NCI-H146 (cell line): ENCODE results near the gene MTHFD1.

Source experiments
- DNase-seq: peaks from one replicate; lab custom pipeline; 2025; lab: John Stamatoyannopoulos, UW

The MTHFD1 gene

DNA sequence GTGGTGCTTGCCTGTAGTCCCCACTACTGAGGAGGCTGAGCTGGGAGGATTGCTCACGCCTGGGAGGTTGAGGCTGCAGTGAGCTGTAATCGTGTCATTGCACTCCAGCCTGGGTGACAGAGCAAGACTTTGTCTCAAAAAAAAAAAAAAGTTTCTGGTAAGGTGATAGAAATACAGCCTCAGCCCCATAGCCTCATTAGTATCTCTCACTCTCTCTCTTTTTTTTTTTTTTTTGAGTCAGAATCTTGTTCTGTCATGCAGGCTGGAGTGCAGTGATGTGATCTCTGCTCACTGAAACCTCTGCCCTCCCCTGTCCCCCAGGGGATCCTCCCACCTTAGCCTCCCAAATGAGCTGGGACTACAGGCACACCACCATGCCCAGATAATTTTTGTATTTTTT lies 19.2 kb downstream of the MTHFD1 start:
- no peak for DNase-seq

DNA sequence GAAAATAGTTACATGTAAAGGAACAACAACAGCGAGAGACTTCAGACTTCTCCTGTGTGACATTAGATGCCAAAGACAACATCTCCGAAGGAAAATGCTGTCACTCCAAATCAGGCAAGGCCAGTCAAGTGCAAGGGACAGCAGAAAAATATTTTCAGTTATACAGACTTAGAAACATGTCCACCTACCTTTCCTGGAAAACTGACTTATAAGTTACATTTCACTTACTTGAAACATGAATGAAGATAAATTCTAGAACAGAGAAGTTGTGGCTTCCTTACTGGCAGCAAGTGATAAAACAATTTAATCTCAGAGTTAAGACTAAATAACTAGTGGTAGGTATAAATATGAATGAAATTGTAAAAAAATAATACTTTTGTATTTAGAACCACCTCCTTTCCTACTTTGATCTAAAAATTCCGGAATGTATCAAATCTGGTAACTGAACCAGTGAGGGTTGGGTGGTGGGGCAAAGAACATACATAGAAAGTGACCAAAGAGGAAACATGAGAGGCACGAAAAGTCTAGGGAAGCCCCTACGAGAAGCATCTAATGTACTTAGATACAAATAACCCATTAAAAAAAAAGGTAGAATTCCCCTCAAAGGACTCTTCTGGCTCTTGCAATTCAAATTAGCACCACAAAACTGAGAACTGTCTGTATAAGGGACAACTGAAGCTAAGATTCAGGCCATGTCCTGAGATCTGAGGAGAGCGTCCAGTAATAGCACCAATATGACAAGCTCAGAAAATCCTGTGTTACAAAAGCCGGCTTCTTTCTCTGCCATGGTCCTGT lies 21.2 kb downstream of the MTHFD1 start:
- no peak for DNase-seq

DNA sequence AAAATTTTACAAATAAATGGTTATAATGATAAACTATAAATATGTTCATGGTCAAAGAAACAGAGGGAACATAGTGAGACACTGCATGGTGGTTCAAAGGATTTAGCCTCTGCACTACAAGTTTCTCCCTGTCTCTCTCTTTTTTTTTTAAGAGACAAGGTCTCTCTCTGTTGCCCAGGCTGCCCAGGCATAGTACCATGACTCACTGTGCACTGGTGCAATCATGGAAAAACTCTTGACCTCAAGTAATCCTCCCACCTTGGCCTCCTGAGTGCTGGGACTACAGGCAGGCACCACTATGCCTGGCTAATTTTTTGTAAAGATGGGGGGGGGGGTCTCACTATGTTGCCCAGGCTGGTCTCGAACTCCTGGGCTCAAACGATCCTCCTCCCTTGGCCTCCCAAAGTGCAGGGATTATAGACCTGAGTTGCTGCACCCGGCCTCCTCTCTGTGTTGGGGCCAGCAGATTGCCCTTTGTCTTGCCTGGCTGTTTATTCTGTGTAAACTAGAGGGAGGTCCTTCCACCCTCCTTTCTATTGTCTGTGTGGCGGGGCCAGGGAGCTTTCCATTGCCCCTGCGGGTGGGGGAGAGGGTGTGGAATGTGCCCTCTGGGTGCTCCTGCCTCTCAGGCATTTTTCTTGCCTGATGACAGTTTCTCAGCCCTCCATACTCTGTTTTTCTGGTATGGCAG lies 22.1 kb downstream of the MTHFD1 start:
- DNase-seq: peak; percentile 50

DNA sequence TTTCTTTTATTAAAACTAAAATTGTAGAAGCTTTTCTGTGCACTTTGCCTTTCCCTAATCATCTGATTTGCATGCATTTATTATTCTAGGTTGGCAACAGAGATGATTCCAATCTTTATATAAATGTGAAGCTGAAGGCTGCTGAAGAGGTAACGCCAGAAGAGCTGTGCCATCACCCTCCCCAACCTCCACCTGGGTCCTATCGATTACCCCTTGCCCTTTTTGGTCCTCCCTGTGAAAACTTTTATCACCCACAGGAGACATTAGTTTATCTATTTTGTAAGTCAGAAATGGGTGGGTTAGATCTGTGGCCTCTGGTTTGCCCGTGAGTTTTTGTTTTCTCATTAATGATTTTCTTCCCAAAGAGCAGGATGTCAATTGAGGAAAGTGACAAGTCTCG lies 22.8 kb downstream of the MTHFD1 start:
- no peak for DNase-seq

DNA sequence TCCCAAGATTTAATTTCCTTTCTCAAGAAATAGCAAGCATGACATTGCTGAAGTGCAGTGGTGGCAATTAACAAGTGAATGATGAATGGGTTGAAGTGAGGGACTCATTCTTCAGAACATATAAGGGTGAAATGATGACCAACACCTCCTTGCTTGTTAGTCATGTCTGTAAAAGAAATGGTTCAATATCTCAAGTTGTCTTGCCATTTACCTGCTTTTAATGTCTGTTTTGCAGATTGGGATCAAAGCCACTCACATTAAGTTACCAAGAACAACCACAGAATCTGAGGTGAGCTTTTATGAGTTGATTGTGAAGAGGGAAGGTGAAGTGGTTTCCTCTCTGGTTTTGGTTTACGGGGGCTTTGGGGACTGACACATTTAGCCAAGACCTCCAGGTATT lies 24.1 kb downstream of the MTHFD1 start:
- no peak for DNase-seq

DNA sequence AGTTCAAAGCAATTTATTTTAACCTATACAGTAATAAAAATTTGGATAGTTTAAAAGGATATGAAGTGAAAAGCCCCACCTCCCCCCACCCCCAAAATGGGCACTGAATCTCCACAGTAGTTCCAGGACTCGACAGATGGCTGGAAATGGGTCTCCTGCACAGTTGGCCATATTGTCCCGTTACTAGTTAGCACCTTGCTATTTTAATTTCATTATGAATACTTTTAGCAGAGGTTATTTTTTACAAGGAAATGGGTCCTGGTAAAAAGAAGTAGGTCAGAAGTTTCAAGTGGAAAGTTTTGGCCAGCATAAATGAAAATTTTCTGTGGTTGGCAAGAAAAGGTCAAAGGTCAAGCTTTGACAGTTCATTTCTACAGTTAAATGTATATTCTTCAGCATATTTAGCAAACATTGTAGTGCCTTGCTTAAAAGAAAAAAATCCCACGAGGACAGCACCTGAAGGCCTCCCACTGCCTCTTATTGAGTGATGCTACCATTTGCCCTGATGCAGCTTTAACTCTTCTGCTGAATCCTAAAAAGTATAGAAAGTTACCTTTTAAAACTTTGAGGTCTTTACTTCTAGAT lies 28.3 kb downstream of the MTHFD1 start:
- DNase-seq: no peak

DNA sequence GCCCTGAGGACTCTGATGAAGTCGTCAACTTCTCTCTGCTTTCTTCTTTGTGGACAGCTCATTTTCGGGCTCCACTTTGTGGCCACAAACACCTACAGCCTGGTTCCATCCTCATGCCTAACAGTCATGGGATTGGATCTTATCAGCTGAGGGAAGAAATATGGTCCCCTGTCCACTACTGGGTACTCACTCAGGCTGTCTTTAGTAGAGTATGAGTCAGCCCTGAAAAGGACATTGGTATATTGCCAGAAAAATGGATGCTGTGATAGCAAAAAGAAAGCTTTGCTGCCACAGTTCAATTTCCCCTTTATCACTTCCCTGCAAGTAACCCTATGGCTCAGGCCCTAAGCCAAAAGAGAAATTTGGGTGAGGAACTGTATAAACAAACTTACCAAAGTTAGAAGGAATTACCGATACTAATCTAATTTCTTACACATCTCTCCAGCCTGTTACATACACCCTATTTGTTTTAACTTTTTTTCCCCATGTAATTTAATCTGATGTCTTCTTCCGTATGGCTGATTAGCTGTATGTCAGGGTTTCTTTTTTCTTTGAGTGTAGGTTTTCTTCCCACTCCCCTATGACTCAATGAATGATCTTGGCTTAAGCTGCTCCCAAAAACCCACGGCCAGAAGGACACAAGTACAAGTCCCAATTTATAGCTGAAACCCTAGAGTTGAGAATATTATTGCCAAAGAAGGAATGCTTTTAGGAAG lies 29.1 kb downstream of the MTHFD1 start:
- DNase-seq: no peak

DNA sequence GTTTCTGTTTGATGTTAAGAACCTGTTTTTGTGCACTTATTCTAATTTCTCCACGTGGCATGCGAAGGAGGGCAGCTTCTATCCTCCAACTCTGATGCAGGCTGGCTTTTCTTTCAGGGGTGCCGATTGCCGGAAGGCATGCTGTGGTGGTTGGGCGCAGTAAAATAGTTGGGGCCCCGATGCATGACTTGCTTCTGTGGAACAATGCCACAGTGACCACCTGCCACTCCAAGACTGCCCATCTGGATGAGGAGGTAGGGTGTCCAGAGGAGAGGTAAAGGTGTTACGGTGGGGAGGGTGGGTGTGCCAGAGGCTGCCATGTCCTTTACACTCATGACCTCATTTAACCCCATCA lies 29.6 kb downstream of the MTHFD1 start:
- DNase-seq: no peak

DNA sequence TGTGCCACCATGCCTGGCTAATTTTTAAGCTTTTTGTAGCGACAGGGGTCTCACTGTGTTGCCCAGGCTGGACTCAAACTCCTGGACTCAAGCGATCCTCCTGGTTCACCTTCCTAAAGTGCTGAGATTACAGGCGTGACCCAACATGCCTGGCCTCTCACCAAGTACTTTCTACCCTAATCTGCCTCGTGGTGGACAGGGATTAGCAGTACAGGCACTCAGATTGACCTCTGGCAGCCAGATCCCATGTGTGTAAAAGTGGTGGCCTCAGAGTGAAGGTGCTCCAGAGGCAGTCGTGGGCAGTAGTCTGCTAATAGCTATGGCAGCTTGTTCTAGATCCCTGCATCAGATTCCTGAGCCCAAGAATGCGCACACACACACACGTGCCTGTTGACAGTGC lies 30.9 kb downstream of the MTHFD1 start:
- no peak for DNase-seq

DNA sequence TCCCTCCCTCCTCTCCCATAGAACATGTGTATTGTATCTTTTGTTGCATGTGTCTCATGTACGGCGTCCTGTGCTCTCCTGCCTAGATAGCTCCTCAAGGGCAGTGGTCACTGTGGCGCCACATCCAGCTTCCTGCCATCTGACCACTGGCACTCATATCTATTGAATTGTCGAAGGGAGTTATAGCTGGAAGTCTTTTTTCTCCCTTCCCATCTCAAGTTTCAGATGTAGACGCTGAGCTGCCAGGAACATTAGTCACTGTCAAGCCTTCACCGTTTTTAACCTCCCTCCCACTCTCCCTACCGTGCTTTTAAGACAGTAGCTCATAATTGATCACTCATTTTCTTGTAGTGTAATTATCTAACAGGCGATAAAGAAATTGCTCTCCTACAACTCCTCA lies 33.0 kb downstream of the MTHFD1 start:
- DNase-seq: no peak

DNA sequence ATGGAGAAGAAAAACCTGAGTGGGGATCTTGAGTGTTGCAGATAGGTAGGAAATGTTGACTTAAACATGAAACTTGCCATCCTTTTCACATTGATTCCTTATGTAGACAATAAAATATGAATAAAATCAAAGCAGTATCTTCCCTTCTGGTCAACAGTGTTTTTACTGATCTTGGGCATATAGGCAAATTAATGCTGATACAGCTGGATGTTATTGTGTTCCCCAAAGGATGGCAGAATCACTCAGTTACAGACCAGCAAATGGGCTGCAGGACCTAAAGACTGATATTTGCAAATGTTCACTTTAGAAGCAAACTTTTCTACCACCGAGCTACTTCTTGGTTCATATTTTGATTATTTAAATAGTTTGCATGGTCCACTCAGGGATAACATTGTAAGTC lies 33.9 kb downstream of the MTHFD1 start:
- no peak for DNase-seq

DNA sequence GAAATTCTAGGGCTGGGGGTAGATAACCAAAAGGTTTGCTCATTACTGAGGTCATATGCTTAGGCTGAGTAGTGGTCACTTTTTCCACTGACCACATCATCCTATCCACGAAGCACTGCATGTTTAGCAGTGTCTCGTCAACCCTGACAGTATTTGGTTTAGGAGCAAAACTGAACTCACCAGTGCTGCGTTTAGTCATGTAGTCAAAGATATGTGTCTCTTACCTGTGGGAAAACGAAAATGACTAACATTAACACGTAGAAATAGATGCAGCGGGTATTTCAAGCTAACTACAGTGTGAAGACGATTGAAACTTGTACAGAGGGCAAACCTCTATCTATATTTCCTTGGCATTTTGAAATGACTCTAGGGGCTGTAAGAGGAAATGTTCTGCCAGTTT lies 34.6 kb downstream of the MTHFD1 start:
- DNase-seq: no peak

DNA sequence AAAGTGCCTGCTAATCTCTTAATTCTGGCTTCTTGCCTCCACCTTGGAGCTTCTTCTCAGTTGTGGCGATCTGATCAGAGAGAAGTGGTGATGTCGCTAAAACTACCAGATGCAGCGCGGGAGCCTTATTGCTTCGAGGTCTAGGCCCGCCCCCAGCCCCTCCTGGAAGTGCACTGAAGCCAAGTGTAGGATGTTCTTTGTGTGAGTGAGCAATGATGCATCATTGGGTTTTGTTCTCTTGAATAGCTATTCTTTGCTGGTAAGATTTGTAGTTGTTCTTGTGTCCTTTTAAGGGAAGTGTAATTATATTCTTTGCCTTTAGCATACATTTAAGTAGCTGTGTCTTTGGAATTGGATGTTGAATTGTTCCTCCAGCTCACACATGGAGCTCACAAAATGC lies 35.8 kb downstream of the MTHFD1 start:
- DNase-seq: no peak

DNA sequence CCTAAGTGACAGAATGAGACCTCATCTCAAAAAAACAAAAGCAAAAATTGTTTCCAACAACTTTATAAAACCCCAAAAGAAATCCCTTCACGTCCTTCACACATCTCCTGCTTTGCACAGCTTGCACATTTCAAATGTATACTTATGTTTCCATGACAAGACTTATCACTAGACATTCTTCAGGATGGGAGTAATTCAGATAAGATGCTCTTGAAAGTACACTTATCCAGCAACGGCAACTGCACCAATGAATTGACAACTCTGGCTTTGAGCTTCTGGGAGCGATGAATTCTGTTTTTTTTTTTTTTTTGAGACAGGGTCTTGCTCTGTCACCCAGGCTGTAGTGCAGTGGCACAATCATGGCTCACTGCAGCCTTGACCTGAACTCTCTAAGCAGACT lies 46.4 kb downstream of the MTHFD1 start:
- no peak for DNase-seq

DNA sequence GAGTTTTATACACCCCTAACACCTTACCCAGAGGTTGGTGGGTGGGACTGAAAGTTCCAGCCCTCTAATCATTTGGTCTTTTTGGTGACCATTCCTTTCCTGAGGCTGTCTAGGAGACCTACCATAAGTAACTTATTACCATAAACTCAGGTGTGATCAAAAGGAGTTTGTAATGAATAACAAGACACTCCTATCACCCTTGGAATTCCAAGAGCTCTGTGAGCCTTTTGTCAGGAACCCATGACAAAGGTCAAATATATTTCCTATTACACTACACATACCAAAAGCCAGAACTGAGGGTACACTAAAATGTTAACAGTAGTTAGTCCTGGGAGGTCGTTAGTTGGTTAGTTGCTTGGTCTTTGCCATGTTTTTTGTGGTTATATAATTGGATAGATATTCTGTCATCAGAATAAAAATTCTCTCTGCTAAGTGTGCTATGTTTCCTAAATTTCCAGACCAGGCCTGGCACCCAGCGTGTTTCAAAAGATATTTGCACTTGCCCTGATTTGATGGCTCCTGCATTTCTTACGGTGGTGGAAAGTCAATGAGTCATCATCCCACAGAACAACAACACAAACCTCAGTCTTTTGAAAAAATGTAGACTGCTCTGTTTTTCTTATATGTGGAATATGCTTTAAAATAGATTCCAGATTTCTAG lies 50.2 kb downstream of the MTHFD1 start:
- no peak for DNase-seq

DNA sequence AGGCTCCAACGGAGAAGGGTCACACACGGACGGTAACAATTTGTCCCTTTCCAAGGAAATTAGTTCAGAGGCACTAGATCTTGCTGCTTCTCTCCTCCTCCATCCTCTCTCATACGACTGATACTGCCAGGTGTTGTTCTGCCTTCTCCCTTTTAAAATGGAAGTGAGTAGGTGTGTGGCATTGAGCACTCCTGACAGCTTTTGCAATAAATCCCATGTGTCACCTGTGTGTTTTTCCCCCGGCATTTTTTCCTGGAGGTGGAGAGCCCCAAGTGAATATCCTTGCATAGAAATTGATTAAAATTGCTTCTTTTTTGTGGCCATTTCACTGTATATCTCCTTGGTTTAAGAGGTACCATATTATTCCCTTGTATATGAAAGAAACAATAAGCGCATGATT lies 51.0 kb downstream of the MTHFD1 start:
- DNase-seq: no peak

DNA sequence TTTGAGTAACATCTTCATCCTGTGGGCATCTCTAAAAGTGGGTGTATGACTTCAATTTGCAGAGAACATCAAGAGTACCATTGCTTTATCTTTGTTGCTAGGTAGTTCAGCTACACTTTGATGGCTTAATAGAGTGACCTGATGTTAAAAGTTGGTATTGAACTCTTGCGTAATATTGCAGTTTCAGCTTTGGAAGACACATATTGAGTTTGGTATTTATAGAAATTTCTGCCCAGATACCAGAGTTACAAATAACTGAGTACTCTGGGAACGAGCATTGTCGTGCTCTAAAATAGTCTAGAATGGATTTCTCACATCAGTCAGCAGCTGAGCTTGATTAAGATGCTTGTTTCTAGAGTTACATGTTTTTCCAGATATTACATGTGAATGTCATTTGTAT lies 52.3 kb downstream of the MTHFD1 start:
- no peak for DNase-seq

DNA sequence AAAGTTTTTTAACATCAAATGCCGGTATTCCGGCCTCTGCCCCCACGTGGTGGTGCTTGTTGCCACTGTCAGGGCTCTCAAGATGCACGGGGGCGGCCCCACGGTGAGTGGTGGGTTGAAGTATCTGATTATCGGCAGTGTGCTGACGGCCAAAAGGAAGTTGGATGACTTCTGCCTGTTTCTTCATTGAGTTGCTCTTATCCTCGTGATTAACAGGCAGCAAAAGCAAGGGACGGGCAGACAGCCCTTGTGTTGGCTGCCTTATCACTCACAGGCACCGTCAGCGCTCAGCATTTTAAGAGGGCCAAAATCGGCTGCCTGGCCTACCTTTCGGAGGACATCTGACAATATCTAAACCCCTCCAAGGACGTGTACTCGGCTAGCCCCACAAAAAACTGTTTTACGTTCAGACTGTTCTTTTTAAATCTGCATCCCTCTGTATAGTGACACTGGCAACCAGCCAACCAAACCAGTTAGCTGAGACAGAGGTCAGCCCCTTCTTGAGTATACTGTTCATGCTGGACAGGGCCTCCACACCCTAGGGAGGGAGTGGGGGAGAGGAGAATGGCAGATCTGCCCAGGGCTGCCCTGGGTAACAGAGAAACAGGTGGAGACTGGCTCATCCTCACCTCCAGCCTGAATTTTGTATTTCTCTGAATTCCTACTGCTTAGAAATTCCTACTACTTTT lies 54.3 kb downstream of the MTHFD1 start:
- no peak for DNase-seq

DNA sequence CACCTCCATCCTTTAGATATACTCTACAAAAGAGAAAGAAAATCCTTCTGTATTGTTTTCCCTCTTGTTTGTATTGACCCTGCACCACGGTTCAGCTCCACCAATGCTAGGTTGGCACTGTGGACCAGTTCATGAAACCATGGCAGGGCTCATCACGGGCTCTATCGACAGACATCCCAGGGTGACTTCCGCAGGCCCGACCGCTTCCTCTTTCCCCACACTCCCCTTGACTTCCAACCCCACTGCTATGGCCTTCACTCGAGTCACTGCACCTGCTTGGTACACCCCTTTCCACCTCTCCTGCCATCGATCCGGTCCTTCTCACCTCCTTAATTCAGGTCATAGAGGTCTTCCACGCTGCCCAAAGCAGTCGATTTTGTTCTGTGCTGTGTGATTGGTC lies 56.0 kb downstream of the MTHFD1 start:
- no peak for DNase-seq

DNA sequence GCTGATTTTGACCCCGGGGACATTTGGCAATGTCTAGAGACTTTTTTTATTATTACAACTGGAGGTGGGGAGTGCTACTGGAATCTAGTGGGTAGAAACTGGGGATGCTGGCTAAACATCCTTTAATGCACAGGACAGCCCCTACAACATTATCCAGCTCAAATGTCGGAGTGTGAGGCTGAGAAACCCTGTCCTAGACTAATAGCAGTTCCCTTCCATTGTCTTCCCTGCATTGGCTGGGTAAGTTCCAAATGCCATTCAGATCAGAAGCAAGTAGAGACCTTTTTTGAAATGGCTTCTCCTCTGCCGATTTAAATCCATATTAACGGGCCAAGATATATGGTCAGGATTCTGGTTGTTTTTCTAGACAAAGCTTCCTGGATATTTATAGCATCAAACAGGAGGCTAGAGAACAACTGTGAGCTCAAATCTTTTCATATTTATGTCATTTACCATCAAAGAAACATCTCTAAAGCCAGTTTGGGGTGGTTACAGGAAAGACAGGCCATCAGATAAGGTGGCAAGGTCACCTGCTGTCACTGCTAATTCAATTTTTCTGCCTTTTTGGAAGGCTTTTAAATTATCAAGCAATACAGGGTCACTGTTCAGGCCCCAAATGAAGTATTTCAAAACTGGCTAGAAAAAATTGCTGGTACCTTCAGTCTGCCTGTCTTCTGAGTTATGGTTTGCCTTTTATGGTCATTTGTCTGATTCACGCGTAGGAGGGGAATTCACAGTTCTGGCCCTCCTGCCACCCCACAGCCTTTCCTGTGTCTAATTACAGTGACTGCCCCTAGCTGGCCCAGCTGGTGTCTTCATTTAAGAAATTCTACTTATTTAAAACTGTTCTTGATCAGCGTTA lies 57.1 kb downstream of the MTHFD1 start:
- DNase-seq: no peak
